Heart left ventricle (tissue), 16 donors: Measurements from ENCODE around the gene CLECL1. TPM values are rescaled to one million over a fixed set of nuclear protein-coding genes. Genes with fewer than 3 reads are reported as not detected.
A peak's percentile ranks its signal among the peaks of the same experiment; 100 is the strongest.

ENCODE experiments used
- ATAC-seq, 4 donors: fragments of 200-7000 bp; cut with Tn5 transposase; one replicate each; pipeline ENCODE4 v1.9.1; 2020 to 2022; ENCODE audit warnings: moderate library complexity in 4 of 4, mild to moderate bottlenecking in 3 of 4, moderate number of reproducible peaks in 1 of 4
- DNase-seq, 5 donors: peaks; one replicate each; pipeline ENCODE4 v3.0.0-alpha.2; 2020
- H3K27ac ChIP-seq, 12 donors: fragments of 200-600 bp; sonication (generic) in 4 of 12; one replicate each; pipeline versions ENCODE4 v1.5.0 to v1.8.0; 2016 to 2022; ENCODE audit warnings: mild to moderate bottlenecking in 2 of 12
- H3K27me3 ChIP-seq, 9 donors: fragments of 200-600 bp; sonication (generic) in 2 of 9; one replicate each; pipeline versions ENCODE4 v1.5.1 to v1.8.0; 2016 to 2022; ENCODE audit warnings: mild to moderate bottlenecking in 3 of 9
- H3K36me3 ChIP-seq, 9 donors: fragments of 200-600 bp; sonication (generic) in 2 of 9; one replicate each; pipeline versions ENCODE4 v1.5.0 to v1.8.0; 2018 to 2022; ENCODE audit warnings: mild to moderate bottlenecking in 2 of 9
- H3K4me1 ChIP-seq, 12 donors: fragments of 200-600 bp; sonication (generic) in 4 of 12; one replicate each; pipeline versions ENCODE4 v1.5.0 to v1.8.0; 2016 to 2022; ENCODE audit warnings: mild to moderate bottlenecking in 3 of 12
- H3K4me3 ChIP-seq, 12 donors: fragments of 200-600 bp; sonication (generic) in 4 of 12; one replicate each; pipeline versions ENCODE4 v1.5.0 to v1.8.0; 2017 to 2022; ENCODE audit warnings: mild to moderate bottlenecking in 9 of 12, moderate library complexity in 4 of 12
- H3K9me3 ChIP-seq, 12 donors: fragments of 200-600 bp; sonication (generic) in 4 of 12; one replicate each; pipeline versions ENCODE4 v1.5.0 to v1.8.0; 2016 to 2022; ENCODE audit warnings: mild to moderate bottlenecking in 1 of 12
- CTCF ChIP-seq, 12 donors: fragments of 200-600 bp; sonication (generic) in 4 of 12; IDR thresholded peaks; one replicate each; pipeline versions ENCODE4 v1.5.0 to v1.8.0; 2018 to 2022; ENCODE audit warnings: antibody characterized with exemption in 12 of 12, mild to moderate bottlenecking in 5 of 12
- POLR2A ChIP-seq, 2 donors: fragments of 450-650 bp; IDR thresholded peaks; one replicate each; pipeline ENCODE4 v1.6.1; 2017; ENCODE audit warnings: antibody characterized with exemption in 2 of 2, mild to moderate bottlenecking in 2 of 2, moderate library complexity in 2 of 2
- WGBS, 4 donors: extraction: QIAGEN DNeasy Blood & Tissue Kit in 2 of 4; methylation state at CpG; one replicate each; pipeline versions ENCODE4 v1.1.5 to v1.1.7; 2013 to 2018; 5-methylcytosine and 5-hydroxymethylcytosine counted together
- intact Hi-C, 10 donors: fragments of 100-400 bp; cut with DNase I; formaldehyde crosslinking; loops; one replicate each; pipeline versions ENCODE4 v1.11.1 to v1.14.2; 2022
- polyA plus RNA-seq, 2 donors: library from polyadenylated mRNA; stranded (reverse); fragments of 200-250 nt; gene quantifications; one replicate each; pipeline ENCODE4 v1.2.3, GENCODE V29; 2013
- total RNA-seq, 9 donors: library from RNA; depleted of rRNA in 2 of 9; stranded (reverse); fragments of >200 nt in 2 of 9; fragmentation: NEBNext Ultra II Directional in 3 of 9; extraction: Animal tissue kit (Norgen Biotek cat#: 25700) in 3 of 9; gene quantifications; one replicate each; pipeline versions ENCODE4 v1.1.0 to v1.2.4, GENCODE V29; 2016 to 2023
- donor health status: ischemic (EF 13 %, LVEDD 7.1; RV severe dilation, severe dysfunction).
- donor health status: healthy with polysubstance abuse.
- donor health status: DM: no; HTN: yes; CAD: no.
- donor health status: DM: no; HTN: no; CAD: no.
- donor health status: ischemic (EF 25% LVEDD 6.9; RV normal size, moderate dysfunction).
- donor health status: ischemic (EF 25% LVEDD 5.7; RV mildly dilated, moderate dysfunction).
- donor health status: healthy.
- donor health status: DM: yes; HTN: yes; CAD: no.
- donor health status: ischemic (EF 35%, LVEDD 5.7; RV mildly dilated, moderate dysfunction).
- donor health status: nonischemic (EF 11% LVEDD 7.7; RV severe dilation, severe dysfunction).
- donor health status: DM: yes; HTN: yes; CAD: no.
- donor health status: PGD.
- donor health status: ischemic (EF 29% LVEDD 5.4; RV normal size, mild dysfunction).
- donor health status: nonischemic (EF 23%, LVEDD 6.1; RV moderate dilation, normal function).

The CLECL1 gene
- total and polyA plus RNA-seq, 11 donors: 0.93 to 4.6 TPM; not detected in 9

GRCh38 chr12:9749640-9750039, 16.7 kb upstream of the CLECL1 start:
- H3K27ac ChIP-seq: no peak overlapping the region
- no peak for DNase-seq
- H3K36me3 ChIP-seq: peaks cover 0 to 14% (median 0%) of the 10 kb centered on the region in 9 donors
- peaks cover 0 to 14% (median 0%) of the 10 kb centered on the region in 12 donors for H3K4me1 ChIP-seq
- TF ChIP-seq CTCF (IDR thresholded peaks at IDR 0.05): no peak
- TF ChIP-seq POLR2A (IDR thresholded peaks at IDR 0.05): no peak
- no peaks in the 10 kb centered on the region for H3K9me3 ChIP-seq
- H3K27me3 ChIP-seq: no peaks in the 10 kb centered on the region
- H3K4me3 ChIP-seq: no peak overlapping the region
- 0 to 71% (median 56%) methylated on average over 1 of the region's 1 CpG for WGBS, 4 donors
- intact Hi-C loops: loop anchor here (2.0 to 5.0 kb wide), 10 partner anchors 48 to 393 kb away; no protein-coding TSS in a partner anchor
- no peak for ATAC-seq

GRCh38 chr12:9745199-9745598, 12.3 kb upstream of the CLECL1 start:
- Histone ChIP-seq H3K9me3 (no peaks in the 10 kb centered on the region), H3K4me1 (peaks cover 0 to 30% (median 5%) of the 10 kb centered on the region in 12 donors), H3K27ac (no peak overlapping the region), H3K27me3 (no peaks in the 10 kb centered on the region), H3K36me3 (no peaks in the 10 kb centered on the region), H3K4me3 (no peak overlapping the region)
- TF ChIP-seq CTCF (IDR thresholded peaks at IDR 0.05) (no peak), POLR2A (IDR thresholded peaks at IDR 0.05) (no peak)
- no peak for ATAC-seq
- no peak for DNase-seq
- intact Hi-C loops: loop anchor here in 4 of 10 donors (5.0 kb wide), 3 partner anchors 167 to 392 kb away; no protein-coding TSS in a partner anchor
- 66 to 77% (median 73%) methylated on average over 3 of the region's 3 CpGs for WGBS, 4 donors

- no peak for DNase-seq
- TF ChIP-seq CTCF (IDR thresholded peaks at IDR 0.05): no peak
- no peak for TF ChIP-seq POLR2A (IDR thresholded peaks at IDR 0.05)
- peaks cover 0 to 40% (median 7%) of the 10 kb centered on the region in 12 donors for H3K4me1 ChIP-seq
- H3K9me3 ChIP-seq: no peaks in the 10 kb centered on the region
- intact Hi-C loops: no loop called here
- no peak overlapping the region for H3K4me3 ChIP-seq
- peak overlapping the region in 4 of 12 donors; percentile 9 to 82 (median 23) for H3K27ac ChIP-seq
- ATAC-seq: peak in 1 of 4 donors; percentile 28
- no peaks in the 10 kb centered on the region for H3K36me3 ChIP-seq
- no peaks in the 10 kb centered on the region for H3K27me3 ChIP-seq
- 58 to 74% (median 68%) methylated on average over 5 of the region's 5 CpGs for WGBS, 4 donors
These were observed 9.8 kb upstream of the CLECL1 start for GRCh38 chr12:9742661-9743060.

GRCh38 chr12:9741726-9742125, 8.8 kb upstream of the CLECL1 start:
- TF ChIP-seq POLR2A (IDR thresholded peaks at IDR 0.05): no peak
- TF ChIP-seq CTCF (IDR thresholded peaks at IDR 0.05): no peak
- intact Hi-C loops: no loop called here
- DNase-seq (no peak), ATAC-seq (no peak)
- H3K4me3 ChIP-seq: no peak overlapping the region
- no peaks in the 10 kb centered on the region for H3K27me3 ChIP-seq
- 83 to 91% (median 87%) methylated on average over 4 of the region's 4 CpGs for WGBS, 4 donors
- peaks cover 0 to 49% (median 7%) of the 10 kb centered on the region in 12 donors for H3K4me1 ChIP-seq
- no peaks in the 10 kb centered on the region for H3K36me3 ChIP-seq
- no peaks in the 10 kb centered on the region for H3K9me3 ChIP-seq
- H3K27ac ChIP-seq: peak overlapping the region in 1 of 12 donors; percentile 82
